GM19397 (cell line): ENCODE measurements around the gene MTRF1L.
"Not testable (repeated sequence)": the region's sequence is repeated elsewhere in the genome, so short reads cannot be mapped to it uniquely, and the experiment has no call there.

Experiments
- ATAC-seq: cut with Tn5 transposase; IDR thresholded peaks from one replicate; pipeline ENCODE4 v1.9.1; 2021; ENCODE audit warnings: mild to moderate bottlenecking, moderate library complexity; ENCODE audit not compliant: unreplicated experiment

MTRF1L gene

GRCh38 chr6:152975204-152975915, 27.1 kb downstream of the MTRF1L start:
- no peak for ATAC-seq

GRCh38 chr6:152973916-152974315, 28.6 kb downstream of the MTRF1L start:
- no peak for ATAC-seq

- no peak for ATAC-seq
These were observed 32.7 kb downstream of the MTRF1L start for GRCh38 chr6:152969688-152970418.

- ATAC-seq: not testable (repeated sequence)
These were observed 36.2 kb downstream of the MTRF1L start for GRCh38 chr6:152966168-152966894.

- ATAC-seq: no peak
These were observed 43.2 kb downstream of the MTRF1L start for GRCh38 chr6:152959333-152959732.

GRCh38 chr6:152957796-152958195, 44.7 kb downstream of the MTRF1L start:
- no peak for ATAC-seq

- ATAC-seq: no peak
These were observed 48.1 kb downstream of the MTRF1L start for GRCh38 chr6:152954443-152954842.

GRCh38 chr6:152952866-152953509, 49.5 kb downstream of the MTRF1L start:
- no peak for ATAC-seq

GRCh38 chr6:152952045-152952444, 50.5 kb downstream of the MTRF1L start:
- ATAC-seq: no peak

GRCh38 chr6:152950240-152950639, 52.3 kb downstream of the MTRF1L start:
- ATAC-seq: no peak

GRCh38 chr6:152948150-152948768, 54.2 kb downstream of the MTRF1L start:
- peak; percentile 82 for ATAC-seq

GRCh38 chr6:152946995-152947394, 55.5 kb downstream of the MTRF1L start:
- ATAC-seq: no peak

GRCh38 chr6:152946484-152946883, 56.0 kb downstream of the MTRF1L start:
- ATAC-seq: no peak

GRCh38 chr6:152943260-152943897, 59.1 kb downstream of the MTRF1L start:
- ATAC-seq: no peak

- no peak for ATAC-seq
These were observed 60.1 kb downstream of the MTRF1L start for GRCh38 chr6:152942319-152942869.

GRCh38 chr6:152941746-152942145, 60.8 kb downstream of the MTRF1L start:
- no peak for ATAC-seq
